Psoas muscle (tissue), 8 donors: Measurements from ENCODE around the gene CNTN6. TPM values are rescaled to one million over a fixed set of nuclear protein-coding genes. Genes with fewer than 3 reads are reported as not detected.

Experiments
- ATAC-seq, 4 donors: fragments of 200-7000 bp; cut with Tn5 transposase; one replicate each; pipeline ENCODE4 v1.9.1; 2020; ENCODE audit warnings: moderate library complexity in 3 of 4, mild to moderate bottlenecking in 2 of 4
- DNase-seq, 2 donors: peaks; one replicate each; pipeline ENCODE4 v3.0.0-alpha.2; 2020
- H3K27ac ChIP-seq: fragments of 200-600 bp; one replicate; pipeline ENCODE4 v1.8.0; 2022
- H3K27me3 ChIP-seq, 3 donors: fragments of 200-600 bp in 1 of 3; one replicate each; pipeline versions ENCODE4 v1.6.1 to v1.8.0; 2013 to 2022; ENCODE audit warnings: low read length in 2 of 3, mild to moderate bottlenecking in 2 of 3, moderate library complexity in 1 of 3; ENCODE audit not compliant: insufficient read depth in 3 of 3
- H3K36me3 ChIP-seq, 2 donors: fragments of 200-600 bp in 1 of 2; one replicate each; pipeline versions ENCODE4 v1.6.1 to v1.8.0; 2013 to 2022; ENCODE audit warnings: low read depth in 1 of 2, mild to moderate bottlenecking in 1 of 2, moderate library complexity in 1 of 2; ENCODE audit not compliant: insufficient read depth in 1 of 2
- H3K4me1 ChIP-seq: fragments of 200-600 bp; one replicate; pipeline ENCODE4 v1.8.0; 2022
- H3K4me3 ChIP-seq: fragments of 200-600 bp; one replicate; pipeline ENCODE4 v1.8.0; 2022; ENCODE audit warnings: mild to moderate bottlenecking
- H3K9me3 ChIP-seq: fragments of 200-600 bp; one replicate; pipeline ENCODE4 v1.8.0; 2022
- CTCF ChIP-seq: fragments of 200-600 bp; IDR thresholded peaks from one replicate; pipeline ENCODE4 v1.8.0; 2022; ENCODE audit warnings: antibody characterized with exemption
- WGBS, 3 donors: extraction: QIAGEN DNeasy Blood & Tissue Kit; methylation state at CpG; one replicate each; pipeline versions ENCODE4 v1.1.6 to v1.1.7; 2013; 5-methylcytosine and 5-hydroxymethylcytosine counted together
- intact Hi-C, 2 donors: fragments of 100-400 bp; cut with DNase I; formaldehyde crosslinking; loops; one replicate each; pipeline versions ENCODE4 v1.11.0 to v1.14.2; 2022
- polyA plus RNA-seq, 3 donors: library from polyadenylated mRNA; stranded (reverse); fragments of 200-250 nt; gene quantifications; one replicate each; pipeline ENCODE4 v1.2.3, GENCODE V29; 2013
- total RNA-seq, 4 donors: library from RNA; stranded (reverse); fragmentation: NEBNext Ultra II Directional in 2 of 4; extraction: Animal tissue kit (Norgen Biotek cat#: 25700) in 2 of 4; gene quantifications; one replicate each; pipeline versions ENCODE4 v1.2.1 to v1.2.4, GENCODE V29; 2021 to 2023
- donor health status: healthy with polysubstance abuse.
- donor health status: DM: no; HTN: no; CAD: no; lungs with moderate emphysema.
- donor health status: Bipolar disorder and iron deficiency.
- donor health status: healthy.
- donor health status: DM: yes; HTN: yes; CAD: no.
- donor health status: DM: no; HTN: no; CAD: no.
- donor health status: DM: no; HTN: no; CAD: no.
- donor health status: DM: yes; HTN: yes; CAD: no.

Gene CNTN6
- total and polyA plus RNA-seq, 7 donors = 0.10 TPM; not detected in 6

DNA sequence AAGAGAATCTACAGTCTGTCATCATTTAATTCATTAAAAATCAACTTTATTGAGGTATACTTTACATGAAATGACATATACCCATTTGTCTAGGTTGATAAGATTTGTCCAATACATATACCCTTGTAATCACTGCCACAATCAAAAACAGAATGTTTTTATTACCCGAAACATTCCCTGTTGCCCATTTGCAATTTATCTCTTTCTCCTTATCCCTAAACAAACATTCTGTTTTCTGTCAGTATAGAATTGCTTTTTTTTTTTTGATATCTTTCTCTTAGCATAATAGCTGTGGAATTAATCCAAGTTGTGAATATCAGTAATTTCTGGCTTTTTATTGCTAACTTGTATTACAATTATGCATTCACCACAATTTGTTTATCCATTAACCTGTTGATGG, 4.3 kb upstream of the CNTN6 start:
- ATAC-seq = no peak
- intact Hi-C loops = no loop called here
- 92 to 100% (median 100%) methylated on average over 1 of the region's 1 CpG for WGBS, 3 donors

DNA sequence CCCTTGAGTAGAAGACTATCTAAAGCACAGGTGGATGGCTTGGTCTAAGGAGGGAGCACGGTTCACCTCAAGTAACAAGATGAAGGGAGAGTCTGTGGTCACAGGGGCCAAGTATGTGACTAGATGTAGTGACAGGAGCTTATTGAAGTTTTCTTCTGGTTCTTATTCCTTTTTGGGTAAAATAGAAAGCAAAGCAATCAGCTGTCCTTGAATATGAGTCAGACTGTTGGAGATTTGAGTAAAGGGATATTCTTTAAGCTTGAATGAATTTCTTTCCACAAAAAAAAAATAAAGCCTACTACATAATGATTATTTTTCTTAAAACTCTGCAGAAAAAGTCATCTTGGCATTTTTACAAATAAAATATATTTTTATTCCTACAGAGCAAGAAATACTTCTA, 1.5 kb upstream of the CNTN6 start:
- no peaks in the 10 kb centered on the region for H3K9me3 ChIP-seq
- H3K4me1 ChIP-seq = no peaks in the 10 kb centered on the region
- TF ChIP-seq CTCF = no peak
- ATAC-seq (no peak), DNase-seq (no peak)
- no peaks in the 10 kb centered on the region for H3K36me3 ChIP-seq
- intact Hi-C loops = no loop called here
- WGBS, 3 donors = 87 to 94% (median 88%) methylated on average over 1 of the region's 1 CpG
- no peak overlapping the region for H3K4me3 ChIP-seq
- no peak overlapping the region for H3K27ac ChIP-seq
- H3K27me3 ChIP-seq = no peaks in the 10 kb centered on the region

More for the DNA sequence above, 4.3 kb upstream of the CNTN6 start:
- H3K36me3 ChIP-seq = no peaks in the 10 kb centered on the region
- no peaks in the 10 kb centered on the region for H3K4me1 ChIP-seq
- no peak overlapping the region for H3K4me3 ChIP-seq
- no peaks in the 10 kb centered on the region for H3K27me3 ChIP-seq
- no peaks in the 10 kb centered on the region for H3K9me3 ChIP-seq
- DNase-seq = no peak
- no peak for TF ChIP-seq CTCF
- H3K27ac ChIP-seq = no peak overlapping the region

DNA sequence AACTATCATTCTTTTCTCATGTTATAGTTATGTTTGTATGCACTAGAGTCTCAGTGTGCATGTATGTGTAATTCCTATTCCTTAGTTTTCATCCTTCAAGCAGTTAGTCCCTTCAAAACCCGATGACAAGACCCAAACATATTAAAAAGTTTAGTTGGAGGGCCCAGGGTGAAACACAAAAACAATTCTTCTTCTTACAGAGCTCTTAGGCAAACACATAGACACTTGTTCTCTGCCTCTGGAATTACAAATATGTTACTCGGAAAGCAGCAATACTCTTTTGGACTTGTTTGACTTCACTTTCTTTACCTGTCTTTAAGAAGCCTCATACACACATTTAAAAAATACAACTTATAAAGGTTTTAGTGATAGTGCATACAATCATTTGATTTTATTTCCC, 763 bp upstream of the CNTN6 start:
- no peak for ATAC-seq
- intact Hi-C loops = no loop called here
- Histone ChIP-seq H3K36me3 (no peaks in the 10 kb centered on the region), H3K9me3 (no peaks in the 10 kb centered on the region), H3K27ac (no peak overlapping the region), H3K4me3 (no peak overlapping the region), H3K27me3 (no peaks in the 10 kb centered on the region), H3K4me1 (no peaks in the 10 kb centered on the region)
- DNase-seq = no peak
- TF ChIP-seq CTCF = no peak
- WGBS, 3 donors = 53 to 61% (median 57%) methylated on average over 2 of the region's 2 CpGs

GRCh38 chr3:1093217-1093616, 393 bp downstream of the CNTN6 start:
- no peak for ATAC-seq
- Histone ChIP-seq H3K4me3 (no peak overlapping the region), H3K36me3 (no peaks in the 10 kb centered on the region), H3K27me3 (no peaks in the 10 kb centered on the region), H3K9me3 (no peaks in the 10 kb centered on the region), H3K27ac (no peak overlapping the region), H3K4me1 (no peaks in the 10 kb centered on the region)
- intact Hi-C loops = no loop called here
- WGBS, 3 donors = 24 to 29% (median 29%) methylated on average over 6 of the region's 6 CpGs
- DNase-seq = no peak
- TF ChIP-seq CTCF = no peak

DNA sequence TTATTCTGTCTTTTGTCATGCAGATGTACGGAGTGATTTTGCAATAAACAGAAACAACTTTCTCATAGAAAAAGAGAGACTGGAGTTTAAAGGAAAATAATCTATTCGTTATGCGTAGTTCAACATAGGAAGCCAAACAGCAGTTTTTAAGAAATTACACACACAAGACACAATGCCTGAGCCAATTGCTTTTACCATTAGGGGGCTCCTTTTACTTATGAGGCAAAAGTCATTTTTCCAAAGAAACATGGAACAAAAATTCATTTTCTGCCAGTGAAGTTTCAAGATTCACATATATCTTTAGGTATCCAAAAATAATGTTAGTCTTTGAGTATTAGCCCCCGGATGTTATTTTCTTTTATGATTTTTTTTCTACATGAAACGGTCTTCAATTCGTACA, 10.7 kb downstream of the CNTN6 start:
- H3K9me3 ChIP-seq = peaks cover 7% of the 10 kb centered on the region
- H3K36me3 ChIP-seq = no peaks in the 10 kb centered on the region
- no peak for TF ChIP-seq CTCF
- DNase-seq (no peak), ATAC-seq (no peak)
- intact Hi-C loops = no loop called here
- 78 to 92% (median 88%) methylated on average over 6 of the region's 6 CpGs for WGBS, 3 donors
- H3K4me1 ChIP-seq = no peaks in the 10 kb centered on the region
- H3K4me3 ChIP-seq = no peak overlapping the region
- no peaks in the 10 kb centered on the region for H3K27me3 ChIP-seq
- H3K27ac ChIP-seq = no peak overlapping the region
